A549 (cell line): ENCODE results near the gene DLX4.

Experiments
- CEBPB ChIP-seq, 2 experiments: fragments of >200 bp in 1 of 2; sonication (Bioruptor Twin) in 1 of 2; formaldehyde crosslinking in 1 of 2; IDR thresholded peaks; 2 replicates each; pipeline ENCODE4 v1.6.1; 2012 to 2016
- CTCF ChIP-seq: fragments of >200 bp; sonication (Bioruptor Twin); formaldehyde crosslinking; IDR thresholded peaks from 3 replicates; pipeline ENCODE4 v1.5.1; 2016
- EP300 ChIP-seq, 2 experiments: fragments of >200 bp; sonication (Bioruptor Twin); formaldehyde crosslinking; IDR thresholded peaks; 2 replicates in 1 of 2; 3 replicates in 1 of 2; pipeline ENCODE4 v1.6.1; 2016 to 2017
- KDM5A ChIP-seq: fragments of 200-600 bp; sonication (generic); IDR thresholded peaks from 2 replicates; pipeline ENCODE4 v1.6.1; 2016; ENCODE audit warnings: antibody characterized with exemption, mild to moderate bottlenecking
- MAZ ChIP-seq: fragments of 150-350 bp; IDR thresholded peaks from 2 replicates; pipeline ENCODE4 v1.6.1; 2014; ENCODE audit warnings: antibody characterized with exemption, low read depth, low read length, borderline replicate concordance
- MYC ChIP-seq: IDR thresholded peaks from 2 replicates; pipeline ENCODE4 v1.6.1; 2012; ENCODE audit warnings: mild to moderate bottlenecking, inconsistent platforms, low read length, improper control_type of control experiment, borderline replicate concordance
- NFE2L2 ChIP-seq: fragments of 150-350 bp; conservative IDR thresholded peaks from 2 replicates; pipeline ENCODE4 v1.6.1; 2014; ENCODE audit warnings: low read length
- POLR2A ChIP-seq: IDR thresholded peaks from 2 replicates; pipeline ENCODE4 v1.6.1; 2012; ENCODE audit warnings: mild to moderate bottlenecking, low read length
- RFX5 ChIP-seq: fragments of 450-650 bp; IDR thresholded peaks from 2 replicates; pipeline ENCODE4 v1.7.1; 2014; ENCODE audit warnings: antibody characterized with exemption, mild to moderate bottlenecking, moderate library complexity
- RNF2 ChIP-seq: fragments of 200-600 bp; sonication (generic); IDR thresholded peaks from 2 replicates; pipeline ENCODE4 v1.6.1; 2016; ENCODE audit warnings: low read depth, mild to moderate bottlenecking, antibody characterized with exemption, moderate library complexity, borderline replicate concordance
- SMC3 ChIP-seq: fragments of >200 bp; sonication (Bioruptor Twin); formaldehyde crosslinking; IDR thresholded peaks from 3 replicates; pipeline ENCODE4 v1.6.1; 2018; ENCODE audit warnings: inconsistent platforms
- ZFP36 ChIP-seq: fragments of 450-650 bp; IDR thresholded peaks from 2 replicates; pipeline ENCODE4 v1.6.1; 2014; ENCODE audit warnings: borderline replicate concordance; ENCODE audit not compliant: partially characterized antibody
- TF ChIP-seq, protein P1 (sequence below): fragments of 450-650 bp; IDR thresholded peaks from 2 replicates; pipeline ENCODE4 v1.6.1; 2014; ENCODE audit warnings: antibody characterized with exemption

DNA sequence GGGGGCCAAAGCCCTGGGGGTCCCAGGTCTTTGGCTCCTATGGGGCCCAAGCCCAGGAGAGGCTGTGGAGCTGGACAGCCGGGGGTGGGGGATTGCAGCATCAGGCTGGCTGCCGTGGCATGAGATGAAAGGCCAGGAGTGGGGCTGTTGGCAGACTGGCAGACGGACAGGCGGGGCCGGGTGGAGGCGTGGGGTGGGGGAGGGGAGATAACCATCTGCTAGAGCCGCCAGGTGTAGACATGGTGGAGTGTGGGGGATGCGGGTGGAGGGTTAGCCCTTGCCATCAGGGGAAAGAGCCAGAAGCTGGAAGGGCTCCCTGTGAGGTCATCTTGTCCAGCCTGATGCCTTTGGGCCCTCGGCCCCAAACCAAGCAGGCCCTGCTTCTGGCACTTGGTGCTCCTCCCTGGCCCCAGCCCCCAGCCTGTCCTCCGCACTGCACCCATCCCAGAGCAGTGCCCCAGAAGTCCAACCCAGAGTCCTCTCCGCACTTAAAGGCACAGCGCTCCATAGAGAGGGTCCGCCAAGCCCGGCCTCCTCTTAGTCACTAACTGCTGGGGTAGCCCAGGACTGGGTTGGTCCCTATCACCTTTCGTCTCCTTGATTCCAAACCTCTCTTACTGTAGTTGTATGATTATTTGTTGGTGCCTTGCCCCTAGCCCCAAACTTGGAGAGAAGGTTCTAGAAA lies 33.3 kb upstream of the DLX4 start:
- TF ChIP-seq EP300 (IDR thresholded peaks at IDR 0.05) (no peak), KDM5A (no peak), CTCF (no peak), CEBPB (IDR thresholded peaks at IDR 0.05) (no peak), ZFP36 (no peak), SMC3 (no peak), RFX5 (no peak), MAZ (no peak), POLR2A (no peak), RNF2 (no peak), NFE2L2 (no peak), MYC (no peak)
- TF ChIP-seq, protein P1, sequence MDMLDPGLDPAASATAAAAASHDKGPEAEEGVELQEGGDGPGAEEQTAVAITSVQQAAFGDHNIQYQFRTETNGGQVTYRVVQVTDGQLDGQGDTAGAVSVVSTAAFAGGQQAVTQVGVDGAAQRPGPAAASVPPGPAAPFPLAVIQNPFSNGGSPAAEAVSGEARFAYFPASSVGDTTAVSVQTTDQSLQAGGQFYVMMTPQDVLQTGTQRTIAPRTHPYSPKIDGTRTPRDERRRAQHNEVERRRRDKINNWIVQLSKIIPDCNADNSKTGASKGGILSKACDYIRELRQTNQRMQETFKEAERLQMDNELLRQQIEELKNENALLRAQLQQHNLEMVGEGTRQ, result no peak
